Activated CD8-positive, alpha-beta memory T cell treated with anti-CD3 and anti-CD28 coated beads for 1 hour (primary cell): ENCODE measurements around the gene ZCCHC14.
A peak's percentile ranks its signal among the peaks of the same experiment; 100 is the strongest.

ENCODE experiments used
- DNase-seq, 2 donors: peaks; one replicate each; pipeline ENCODE4 v3.0.0-alpha.2; 2020; ENCODE audit warnings: low read depth in 1 of 2; ENCODE audit errors: extremely low read depth in 1 of 2

Gene ZCCHC14

GRCh38 chr16:87435372-87436224, 57.2 kb downstream of the ZCCHC14 start:
- DNase-seq: no peak

DNA sequence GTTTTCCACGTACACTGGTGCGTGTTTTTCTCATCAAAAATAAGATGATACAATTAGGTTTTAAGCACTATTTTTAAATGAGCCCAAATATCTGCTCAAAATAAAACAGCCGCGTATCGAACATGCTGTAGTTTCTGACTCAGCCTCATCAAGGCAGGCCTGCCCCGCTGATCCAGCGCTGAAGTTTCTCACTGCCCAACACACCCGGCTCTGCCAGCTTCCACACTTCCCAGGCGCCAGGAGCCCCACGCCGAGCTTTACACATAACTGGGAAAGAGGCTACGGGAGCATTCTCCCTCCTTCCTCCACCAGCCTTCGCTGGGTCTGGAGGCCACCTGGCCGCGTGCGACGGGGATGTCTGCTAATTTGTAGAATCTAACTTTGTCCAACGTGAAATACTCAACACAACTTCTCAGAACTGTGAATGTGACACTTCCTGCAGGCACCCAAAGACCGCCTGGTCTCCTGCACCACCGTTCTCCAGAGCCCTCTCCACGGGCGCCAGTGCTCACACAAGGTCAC, 58.6 kb downstream of the ZCCHC14 start:
- no peak for DNase-seq

- no peak for DNase-seq
Observed at GRCh38 chr16:87432330-87432915, 60.4 kb downstream of the ZCCHC14 start.

- no peak for DNase-seq
Observed at GRCh38 chr16:87431926-87432325, 60.9 kb downstream of the ZCCHC14 start.

GRCh38 chr16:87426423-87427215, 66.2 kb downstream of the ZCCHC14 start:
- DNase-seq: no peak

DNA sequence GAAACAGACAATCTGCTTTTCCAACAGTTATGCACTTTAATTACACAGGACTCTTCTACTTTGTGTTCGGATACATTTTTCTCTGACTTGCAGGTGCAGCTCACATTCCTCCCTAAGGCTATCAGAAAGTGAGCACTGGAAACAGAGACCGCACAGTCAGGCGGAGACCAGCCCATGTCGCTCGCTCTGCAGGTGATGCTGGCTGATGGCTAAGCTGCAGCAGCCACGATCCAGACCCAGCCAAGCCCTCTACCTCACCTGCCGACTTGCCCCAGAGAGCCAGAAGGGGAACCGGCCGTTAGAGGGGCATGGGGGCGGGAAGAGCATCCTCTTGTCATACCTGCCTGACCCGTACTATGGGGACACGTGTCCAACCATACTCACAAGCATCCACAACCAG, 66.9 kb downstream of the ZCCHC14 start:
- no peak for DNase-seq

GRCh38 chr16:87424266-87424665, 68.6 kb downstream of the ZCCHC14 start:
- no peak for DNase-seq

DNA sequence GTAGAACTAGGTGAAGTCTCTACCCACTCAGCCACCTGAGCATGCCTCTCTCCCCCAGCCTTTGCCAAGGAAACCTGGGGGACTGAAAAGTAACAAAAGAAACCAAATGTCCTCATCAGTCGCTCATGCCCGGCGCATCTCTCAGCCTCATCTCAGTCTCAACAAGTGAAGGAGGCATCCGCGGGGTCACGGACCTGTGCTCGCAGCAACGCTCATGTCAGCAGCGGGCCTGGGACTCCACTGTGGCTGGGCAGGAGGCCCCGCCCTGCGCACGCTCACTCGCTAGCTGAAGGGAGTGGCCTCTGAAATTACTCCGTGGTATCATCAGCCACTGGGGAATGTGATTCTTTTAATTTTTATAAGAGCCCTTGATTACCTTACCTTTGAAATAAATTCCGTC, 69.4 kb downstream of the ZCCHC14 start:
- no peak for DNase-seq

- no peak for DNase-seq
Observed at GRCh38 chr16:87422106-87422505, 70.7 kb downstream of the ZCCHC14 start.

DNA sequence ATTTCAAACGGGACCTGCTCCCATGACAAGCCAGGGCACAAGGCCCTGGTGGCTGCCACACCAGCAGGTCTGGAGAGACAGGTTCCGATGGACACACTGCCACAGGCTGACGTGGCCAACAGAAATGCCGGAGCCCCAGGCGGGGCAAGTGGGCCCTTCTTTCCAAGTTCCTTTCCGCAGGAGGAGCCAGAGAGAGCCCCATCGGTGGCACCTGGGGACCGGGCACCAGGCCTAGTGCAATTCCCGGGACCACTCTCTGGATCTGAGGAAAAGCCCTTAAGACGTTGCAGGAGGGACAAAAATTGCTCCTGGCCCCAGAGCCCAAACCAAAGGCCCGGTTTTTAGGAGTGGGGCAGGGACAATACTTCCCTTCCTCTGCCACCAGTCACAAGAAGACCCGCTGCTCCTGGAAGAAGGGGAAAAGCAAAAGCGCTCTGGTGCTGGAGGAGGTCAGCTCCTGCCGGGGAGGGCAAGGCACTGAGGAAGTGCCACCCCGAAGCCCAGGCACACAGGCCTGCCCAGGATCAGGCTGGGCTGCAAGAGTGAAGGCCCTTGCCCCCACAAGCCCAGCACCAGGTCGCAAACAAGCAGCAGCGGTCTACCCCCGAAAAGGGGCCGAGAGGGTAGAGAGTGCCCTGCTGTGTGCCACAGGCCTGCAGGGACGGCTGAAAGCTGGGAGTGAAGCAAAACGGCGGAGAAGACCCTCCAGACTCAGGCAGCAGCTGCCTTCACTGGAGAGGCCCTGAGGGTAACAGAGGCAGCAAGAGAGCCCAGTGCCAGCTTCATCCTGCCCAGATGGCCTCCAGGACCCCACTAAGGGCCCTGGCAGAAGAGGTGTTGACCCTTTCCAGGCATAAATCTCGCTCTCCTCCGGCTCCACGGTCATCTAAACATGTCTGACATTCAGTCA, 71.6 kb downstream of the ZCCHC14 start:
- DNase-seq: no peak

- DNase-seq: no peak
Observed at GRCh38 chr16:87420026-87421002, 72.5 kb downstream of the ZCCHC14 start.

DNA sequence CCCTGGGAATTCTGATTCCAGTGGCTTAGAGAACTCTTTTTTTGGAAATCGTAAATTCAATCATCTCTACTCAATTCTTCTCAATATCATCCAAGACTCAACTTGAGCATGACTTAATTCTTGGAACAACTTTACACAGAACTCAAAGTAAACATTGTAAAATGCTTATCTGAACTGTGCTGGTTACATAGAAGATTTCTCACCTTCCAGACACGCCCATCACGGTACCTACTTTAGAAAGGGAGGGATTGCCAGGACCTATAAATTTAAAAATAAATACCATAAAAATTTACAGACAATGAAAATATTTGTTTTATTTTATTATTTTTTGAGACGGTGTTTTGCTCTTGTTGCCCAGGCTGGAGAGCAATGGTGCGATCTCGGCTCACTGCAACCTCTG, 74.2 kb downstream of the ZCCHC14 start:
- no peak for DNase-seq

DNA sequence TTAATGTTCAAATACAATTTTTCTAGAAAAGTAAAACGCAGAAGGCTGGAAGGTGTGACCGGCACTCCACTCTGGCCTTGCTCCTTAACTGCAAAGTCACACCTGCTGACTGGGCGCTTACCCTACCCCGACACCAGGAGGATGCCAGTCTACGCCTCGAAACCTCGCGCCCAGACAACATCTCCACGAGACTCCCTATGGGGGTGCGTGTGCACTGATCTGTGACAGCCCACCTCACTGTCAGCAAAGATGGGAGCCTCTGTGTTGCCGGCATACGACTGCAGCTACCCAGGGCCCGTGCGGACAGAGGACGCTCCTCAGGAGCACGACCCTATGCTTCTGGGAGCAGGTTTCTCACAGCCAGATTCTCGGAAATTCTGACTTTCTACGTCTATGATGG, 74.6 kb downstream of the ZCCHC14 start:
- no peak for DNase-seq

DNA sequence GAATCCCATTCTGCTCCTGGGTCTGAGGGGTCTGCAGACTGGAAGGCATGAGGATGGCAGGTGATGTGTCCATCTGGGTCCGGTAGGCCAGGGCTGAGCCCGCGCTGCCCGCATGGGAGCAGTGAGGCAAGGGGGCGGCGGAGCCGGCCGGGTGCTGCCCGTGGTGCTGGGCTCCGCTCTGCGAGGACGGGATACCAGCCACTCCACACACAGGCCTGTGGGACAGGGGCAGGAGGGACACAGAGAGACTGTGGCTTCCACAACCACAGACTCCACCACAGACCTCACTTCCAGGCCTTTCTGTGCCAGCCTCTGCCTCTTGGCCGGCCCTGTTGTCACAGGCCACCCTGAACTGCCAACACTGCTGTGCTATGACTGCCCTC, 75.3 kb downstream of the ZCCHC14 start:
- DNase-seq: no peak

GRCh38 chr16:87416826-87417527, 75.8 kb downstream of the ZCCHC14 start:
- peak in 1 of 2 donors; percentile 8 for DNase-seq

- DNase-seq: no peak
Observed at GRCh38 chr16:87415441-87415840, 77.4 kb downstream of the ZCCHC14 start.

- no peak for DNase-seq
Observed at GRCh38 chr16:87414251-87414680, 78.6 kb downstream of the ZCCHC14 start.

GRCh38 chr16:87412996-87413421, 79.8 kb downstream of the ZCCHC14 start:
- DNase-seq: no peak
